BJ (cell line): Measurements from ENCODE around the gene SND1. TPM values are rescaled to one million over a fixed set of nuclear protein-coding genes. Genes with fewer than 3 reads are reported as not detected.

Source experiments
- CTCF ChIA-PET: fragments of 350-600 bp; formaldehyde crosslinking; extraction: SDS; loops from one replicate; lab custom pipeline; 2021; ENCODE audit warnings: antibody characterized with exemption, inconsistent platforms; lab: Yijun Ruan, JAX
- POLR2A ChIA-PET: fragments of 300-600 bp; sonication (Branson Sonifier 250); formaldehyde crosslinking; extraction: SDS; loops from one replicate; lab custom pipeline; 2021; ENCODE audit warnings: antibody characterized with exemption; lab: Charles Lee
- DNase-seq: peaks from one replicate; pipeline ENCODE4 v3.0.0-alpha.2; 2011; ENCODE audit warnings: low read depth
- H3K27me3 ChIP-seq: 2 replicates; pipeline ENCODE4 v1.6.0; 2011; ENCODE audit warnings: low read length; ENCODE audit not compliant: control insufficient read depth, insufficient read depth
- H3K36me3 ChIP-seq: 2 replicates; pipeline ENCODE4 v1.5.1; 2011; ENCODE audit warnings: low read length; ENCODE audit not compliant: control insufficient read depth, insufficient read depth
- H3K4me3 ChIP-seq: 2 replicates; pipeline ENCODE4 v1.5.1; 2011; ENCODE audit warnings: low read depth, mild to moderate bottlenecking, control low read depth, low read length
- CTCF ChIP-seq: IDR thresholded peaks from 2 replicates; pipeline ENCODE4 v1.5.1; 2011; ENCODE audit warnings: low read depth, mild to moderate bottlenecking, control low read depth, inconsistent platforms, low read length, moderate library complexity; ENCODE audit not compliant: insufficient read depth
- polyA plus RNA-seq: library from polyadenylated mRNA; depleted of rRNA; stranded (reverse); fragments of >200 nt; gene quantifications from 2 replicates; pipeline ENCODE4 v1.2.3, GENCODE V29; 2011

Gene SND1
- polyA plus RNA-seq, 1 experiment = 203 TPM

GRCh38 chr7:128008141-128008540, 356.1 kb downstream of the SND1 start:
- CTCF ChIA-PET = no interaction called here
- no peak for TF ChIP-seq CTCF
- DNase-seq = no peak
- Histone ChIP-seq H3K4me3 (no peak overlapping the region), H3K36me3 (peaks cover 5% of the 10 kb centered on the region), H3K27me3 (no peaks in the 10 kb centered on the region)
- POLR2A ChIA-PET = interaction anchor here (0.6 kb wide), 1 partner anchor 731 kb away, joined by 14 read pairs; the partner anchor contains the start of gene CALU

- no peak for TF ChIP-seq CTCF
- Histone ChIP-seq H3K36me3 (peaks cover 4% of the 10 kb centered on the region), H3K4me3 (no peak overlapping the region), H3K27me3 (no peaks in the 10 kb centered on the region)
- ChIA-PET CTCF (no interaction called here), POLR2A (no interaction called here)
- DNase-seq = no peak
Measured at GRCh38 chr7:128008744-128009143, 356.8 kb downstream of the SND1 start.

- TF ChIP-seq CTCF = no peak
- no peak overlapping the region for H3K4me3 ChIP-seq
- H3K36me3 ChIP-seq = peaks cover 4% of the 10 kb centered on the region
- H3K27me3 ChIP-seq = no peaks in the 10 kb centered on the region
- no peak for DNase-seq
- ChIA-PET POLR2A (no interaction called here), CTCF (interaction anchor here (1.0 kb wide), 1 partner anchor 9 kb away, joined by 3 read pairs; no protein-coding TSS in a partner anchor)
Measured at GRCh38 chr7:128010391-128011127, 358.6 kb downstream of the SND1 start.

- H3K36me3 ChIP-seq = peaks cover 4% of the 10 kb centered on the region
- POLR2A ChIA-PET = no interaction called here
- no peak for TF ChIP-seq CTCF
- CTCF ChIA-PET = interaction anchor here (1.0 kb wide), 1 partner anchor 9 kb away, joined by 3 read pairs; no protein-coding TSS in a partner anchor
- no peaks in the 10 kb centered on the region for H3K27me3 ChIP-seq
- no peak for DNase-seq
- H3K4me3 ChIP-seq = no peak overlapping the region
Measured at GRCh38 chr7:128011131-128011661, 359.2 kb downstream of the SND1 start.

GRCh38 chr7:128014811-128015210, 362.8 kb downstream of the SND1 start:
- H3K36me3 ChIP-seq = peaks cover 4% of the 10 kb centered on the region
- no peaks in the 10 kb centered on the region for H3K27me3 ChIP-seq
- no peak for DNase-seq
- ChIA-PET CTCF (no interaction called here), POLR2A (no interaction called here)
- TF ChIP-seq CTCF = no peak
- no peak overlapping the region for H3K4me3 ChIP-seq
